OCI-LY7 (cell line): ENCODE measurements around the gene POLRMT. TPM values are rescaled to one million over a fixed set of nuclear protein-coding genes. Genes with fewer than 3 reads are reported as not detected.

Experiments
- BruUV-seq: library from RNA; stranded (reverse); fragments of 400-500 nt; replicated peaks from 2 replicates; lab custom pipeline; 2021; lab: Mats Ljungman, UMichigan
- CTCF ChIA-PET: fragments of 300-600 bp; sonication (Branson Sonifier 250); formaldehyde crosslinking; loops from one replicate; lab custom pipeline; 2022; ENCODE audit warnings: antibody characterized with exemption; ENCODE audit not compliant: unreplicated experiment; lab: Charles Lee
- POLR2A ChIA-PET: fragments of 300-600 bp; sonication (Branson Sonifier 250); formaldehyde crosslinking; loops from one replicate; lab custom pipeline; 2022; ENCODE audit warnings: antibody characterized with exemption; lab: Charles Lee
- DNase-seq: peaks from one replicate; pipeline ENCODE4 v3.0.0-alpha.2; 2015; ENCODE audit warnings: low spot score
- H2AFZ ChIP-seq: fragments of 200-600 bp; sonication (generic), shearing (Covaris generic); 2 replicates; pipeline ENCODE4 v1.6.1; 2014; ENCODE audit warnings: mild to moderate bottlenecking, antibody characterized with exemption, low read length, moderate library complexity
- H3K27ac ChIP-seq: fragments of 200-600 bp; sonication (generic); 2 replicates; pipeline ENCODE4 v1.5.1; 2014; ENCODE audit warnings: mixed run types, low read depth, mild to moderate bottlenecking, moderate library complexity, low read length, inconsistent platforms; ENCODE audit not compliant: poor library complexity, severe bottlenecking
- H3K36me3 ChIP-seq: fragments of 200-600 bp; sonication (generic); 2 replicates; pipeline ENCODE4 v1.6.1; 2014; ENCODE audit warnings: mild to moderate bottlenecking, antibody characterized with exemption, low read length, moderate library complexity, mixed read lengths; ENCODE audit not compliant: insufficient read depth
- H3K4me1 ChIP-seq: fragments of 200-600 bp; sonication (generic); 2 replicates; pipeline ENCODE4 v1.5.1; 2014; ENCODE audit warnings: mild to moderate bottlenecking, low read length; ENCODE audit not compliant: insufficient read depth, poor library complexity, severe bottlenecking
- H3K4me2 ChIP-seq: fragments of 200-600 bp; sonication (generic); 2 replicates; pipeline ENCODE4 v1.6.1; 2014; ENCODE audit warnings: mild to moderate bottlenecking, low read length
- H3K4me3 ChIP-seq: fragments of 200-600 bp; sonication (generic); 2 replicates; pipeline ENCODE4 v1.5.1; 2014; ENCODE audit warnings: mild to moderate bottlenecking, low read depth, low read length; ENCODE audit not compliant: poor library complexity, severe bottlenecking
- H3K79me2 ChIP-seq: fragments of 200-600 bp; sonication (generic); 2 replicates; pipeline ENCODE4 v1.6.1; 2016; ENCODE audit warnings: low read depth, mild to moderate bottlenecking, low read length, moderate library complexity, mixed read lengths; ENCODE audit not compliant: insufficient read depth
- H3K9me2 ChIP-seq: fragments of 200-600 bp; sonication (generic); 2 replicates; pipeline ENCODE4 v1.6.1; 2016; ENCODE audit warnings: mild to moderate bottlenecking, low read length, mixed read lengths; ENCODE audit not compliant: insufficient read depth
- H3K9me3 ChIP-seq: fragments of 200-600 bp; sonication (generic); 2 replicates; pipeline ENCODE4 v1.6.1; 2014; ENCODE audit warnings: mild to moderate bottlenecking, mixed run types, low read length, mixed read lengths
- H4K20me1 ChIP-seq: fragments of 200-600 bp; sonication (generic); 2 replicates; pipeline ENCODE4 v1.6.1; 2014; ENCODE audit warnings: mild to moderate bottlenecking, antibody characterized with exemption, low read length, moderate library complexity, mixed read lengths; ENCODE audit not compliant: insufficient read depth
- CTCF ChIP-seq: fragments of 200-600 bp; sonication (generic); conservative IDR thresholded peaks from 2 replicates; pipeline ENCODE4 v1.5.1; 2014; ENCODE audit warnings: mild to moderate bottlenecking, antibody characterized with exemption, low read length, moderate library complexity, mixed read lengths
- EZH2phosphoT487 ChIP-seq: fragments of 200-600 bp; sonication (generic); IDR thresholded peaks from 2 replicates; pipeline ENCODE4 v1.6.1; 2018; ENCODE audit warnings: low read depth, borderline replicate concordance, mild to moderate bottlenecking, mixed run types, antibody characterized with exemption, low read length, moderate library complexity, mixed read lengths
- intact Hi-C: fragments of 100-400 bp; cut with micrococcal nuclease; formaldehyde crosslinking; loops from one replicate; pipeline ENCODE4 v1.10.0; 2022; ENCODE audit not compliant: unreplicated experiment
- total RNA-seq, 2 experiments: library from RNA; depleted of rRNA in 1 of 2; stranded (reverse); fragments of >200 nt in 1 of 2; shearing (Covaris generic) in 1 of 2; gene quantifications; 2 replicates each; pipeline ENCODE4 v1.2.3, GENCODE V29; 2014 to 2022

POLRMT gene
- total RNA-seq, 2 experiments from 2014 or later = 65.5 to 74.6 TPM

DNA sequence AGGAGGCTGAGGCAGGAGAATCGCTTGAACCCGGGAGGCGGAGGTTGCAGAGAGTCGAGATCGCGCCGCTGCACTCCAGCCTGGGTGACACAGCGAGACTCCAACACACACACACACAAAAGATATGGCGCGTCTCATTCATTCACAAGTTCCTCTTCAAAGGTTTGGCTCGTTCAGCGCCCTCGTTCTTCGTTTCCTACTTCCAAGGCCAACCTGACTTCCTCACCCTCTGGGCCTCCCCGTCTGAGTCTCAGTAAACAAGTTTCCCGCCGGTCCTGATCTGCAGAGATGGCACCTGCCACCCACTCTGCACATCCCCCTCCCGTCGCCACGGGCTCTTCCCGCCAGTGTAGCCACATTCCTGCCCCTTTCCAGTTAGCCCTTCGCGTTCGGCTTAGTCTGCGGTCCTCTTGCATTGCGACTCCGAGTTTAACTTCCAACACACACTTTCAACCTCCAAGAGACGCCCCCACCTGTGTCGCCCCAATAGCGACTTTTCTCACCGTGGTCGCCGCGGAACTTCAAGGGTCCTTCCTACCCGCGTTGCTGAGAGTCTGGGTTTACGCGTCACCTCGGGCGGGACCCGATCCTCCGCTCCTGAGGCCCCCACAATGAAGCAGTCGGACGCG, 62.3 kb downstream of the POLRMT start:
- intact Hi-C loops = loop anchor here (2.0 to 5.0 kb wide), 4 partner anchors 39 to 226 kb away; partner anchors contain the start of genes CDC34, PTBP1, RNF126 and TPGS1
- TF ChIP-seq EZH2phosphoT487 = no peak
- no peak for TF ChIP-seq CTCF
- peaks cover 35% of the 10 kb centered on the region for H3K79me2 ChIP-seq
- H3K36me3 ChIP-seq = peaks cover 14% of the 10 kb centered on the region; the same call in 1 of the 2 replicates
- CTCF ChIA-PET = no interaction called here
- H3K27ac ChIP-seq = peak overlapping the region; percentile 88
- H3K4me2 ChIP-seq = peak overlapping the region; percentile 75
- H3K4me1 ChIP-seq = peaks cover 32% of the 10 kb centered on the region
- no TSS peak for BruUV-seq
- H3K4me3 ChIP-seq = peak overlapping the region; percentile 95
- no peaks in the 10 kb centered on the region for H3K9me2 ChIP-seq
- POLR2A ChIA-PET = interaction anchor here (0.7 to 0.9 kb wide), 2 partner anchors 39 to 102 kb away, joined by 3 read pairs; partner anchors contain the start of gene CDC34
- peak; percentile 74 for DNase-seq
- H4K20me1 ChIP-seq = peaks cover 6% of the 10 kb centered on the region; the same call in 1 of the 2 replicates
- H2AFZ ChIP-seq = peak overlapping the region; percentile 53
- no peaks in the 10 kb centered on the region for H3K9me3 ChIP-seq

DNA sequence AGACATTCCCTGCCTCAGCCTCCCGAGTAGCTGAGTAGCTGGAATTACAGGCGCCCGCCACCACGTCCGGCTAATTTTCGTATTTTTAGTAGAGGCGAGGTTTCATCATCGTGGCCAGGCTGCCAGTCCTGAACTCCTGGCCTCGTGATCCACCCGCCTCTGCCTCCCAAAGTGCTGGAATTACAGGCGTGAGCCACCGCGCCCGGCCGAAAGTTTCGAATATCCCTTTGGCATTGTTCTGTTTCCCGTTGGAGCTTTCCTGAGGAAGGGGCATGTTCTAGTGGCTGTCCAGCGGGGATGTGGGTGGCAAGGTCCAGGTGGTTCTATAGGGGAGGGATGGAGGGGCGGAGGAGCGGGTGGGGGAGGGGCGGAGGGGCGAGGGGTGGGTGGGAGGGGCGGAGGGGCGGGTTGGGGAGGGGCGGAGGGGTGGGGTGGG, 63.1 kb downstream of the POLRMT start:
- no peak for DNase-seq
- ChIA-PET CTCF (no interaction called here), POLR2A (no interaction called here)
- peaks cover 6% of the 10 kb centered on the region; the same call in 1 of the 2 replicates for H4K20me1 ChIP-seq
- no peak for TF ChIP-seq CTCF
- TF ChIP-seq EZH2phosphoT487 = no peak
- peaks cover 26% of the 10 kb centered on the region for H3K4me1 ChIP-seq
- no TSS peak for BruUV-seq
- no peaks in the 10 kb centered on the region for H3K9me3 ChIP-seq
- H3K36me3 ChIP-seq = 0 out of 2 replicates have a peak, but pooled peaks cover 11% of the 10 kb centered on the region
- no peak overlapping the region for H3K4me2 ChIP-seq
- H2AFZ ChIP-seq = no peak overlapping the region
- H3K9me2 ChIP-seq = no peaks in the 10 kb centered on the region
- no peak overlapping the region for H3K4me3 ChIP-seq
- H3K79me2 ChIP-seq = peaks cover 28% of the 10 kb centered on the region
- no peak overlapping the region for H3K27ac ChIP-seq
- intact Hi-C loops = loop anchor here (2.0 to 5.0 kb wide), 4 partner anchors 38 to 227 kb away; partner anchors contain the start of genes CDC34, PTBP1, RNF126 and TPGS1

DNA sequence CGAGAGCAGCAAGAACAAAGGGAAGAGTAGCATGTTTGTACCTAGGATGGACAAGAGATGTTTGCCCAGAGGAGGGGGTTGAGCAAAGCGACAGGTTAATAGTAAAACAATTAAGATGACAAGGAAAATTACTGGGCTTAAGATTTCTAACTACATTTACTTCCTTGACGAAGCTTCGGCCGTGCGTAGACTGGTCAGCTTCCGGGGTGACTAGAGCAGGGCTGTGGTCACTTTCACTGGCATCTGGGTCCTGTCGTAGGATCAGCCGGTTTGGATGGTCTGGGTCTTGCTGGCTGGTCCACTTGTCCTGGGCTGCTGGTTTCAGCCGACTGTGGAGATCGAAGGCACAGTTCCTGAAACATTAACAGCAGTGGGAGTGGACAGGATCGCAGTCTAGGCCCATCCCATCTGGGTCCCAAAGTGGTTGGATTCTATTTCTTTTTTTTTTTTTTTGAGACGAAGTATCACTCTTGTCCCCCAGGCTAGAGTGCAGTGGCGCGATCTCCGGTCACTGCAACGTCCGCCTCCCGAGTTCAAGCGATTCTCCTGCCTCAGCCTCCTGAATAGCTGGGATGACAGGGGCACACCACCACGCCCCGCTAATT, 65.9 kb downstream of the POLRMT start:
- Histone ChIP-seq H4K20me1 (no peaks in the 10 kb centered on the region), H3K36me3 (0 out of 2 replicates have a peak, but pooled peaks cover 3% of the 10 kb centered on the region), H3K9me3 (no peaks in the 10 kb centered on the region), H2AFZ (no peak overlapping the region), H3K27ac (no peak overlapping the region), H3K4me3 (no peak overlapping the region), H3K79me2 (no peaks in the 10 kb centered on the region), H3K9me2 (no peaks in the 10 kb centered on the region), H3K4me1 (peaks cover 9% of the 10 kb centered on the region), H3K4me2 (no peak overlapping the region)
- intact Hi-C loops = no loop called here
- no peak for DNase-seq
- CTCF ChIA-PET = no interaction called here
- BruUV-seq = no TSS peak
- TF ChIP-seq CTCF (no peak), EZH2phosphoT487 (no peak)
- POLR2A ChIA-PET = no interaction called here
